Activated naive CD4-positive, alpha-beta T cell treated with anti-CD3 and anti-CD28 coated beads, Interleukin-2, amount 50 U/mL, for 72 hours (primary cell): Measurements from ENCODE around the gene LRRTM4. TPM values are rescaled to one million over a fixed set of nuclear protein-coding genes. Genes with fewer than 3 reads are reported as not detected.

ENCODE experiments used
- ATAC-seq, 2 donors: fragments of 150-1000 bp; cut with Tn5 transposase; 2 replicates each; pipeline ENCODE4 v1.10.0; 2021; ENCODE audit warnings: mild to moderate bottlenecking in 2 of 2, moderate library complexity in 2 of 2
- DNase-seq, 2 donors: peaks; one replicate each; pipeline ENCODE4 v3.0.0; 2021 to 2022; ENCODE audit warnings: low spot score in 2 of 2
- H3K27ac Mint-ChIP-seq, 2 donors: one replicate each; pipeline ENCODE4 v1.8.0; 2022; ENCODE audit warnings: mild to moderate bottlenecking in 2 of 2, mixed read lengths in 2 of 2
- H3K36me3 Mint-ChIP-seq, 2 donors: one replicate each; pipeline ENCODE4 v1.8.0; 2022; ENCODE audit warnings: mixed read lengths in 2 of 2
- H3K9me3 Mint-ChIP-seq, 2 donors: one replicate each; pipeline ENCODE4 v1.8.0; 2022; ENCODE audit warnings: mixed read lengths in 2 of 2
- total RNA-seq, 2 donors: library from RNA; stranded (reverse); gene quantifications; one replicate each; pipeline ENCODE4 v1.2.3, GENCODE V29; 2022

LRRTM4 gene
- total RNA-seq, 2 donors from 2014 or later, result not detected

DNA sequence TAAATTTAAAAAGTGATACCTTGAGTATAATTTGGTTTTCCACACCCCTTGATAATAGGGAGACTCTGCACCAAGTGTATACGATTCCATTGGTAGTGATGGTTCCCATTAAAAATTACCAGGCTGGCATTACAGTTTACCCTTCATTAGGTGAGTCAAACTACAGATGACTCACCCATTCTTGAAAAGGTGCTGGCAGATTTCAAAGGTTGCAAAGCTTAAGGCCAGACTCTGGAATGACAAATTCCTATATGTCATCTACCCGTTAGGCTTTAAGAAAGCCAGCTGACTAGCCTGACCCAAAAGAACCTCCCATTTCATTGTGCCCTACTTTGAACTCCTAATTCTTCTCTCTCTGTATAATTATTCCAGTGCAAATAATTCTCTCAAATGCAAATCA, 124.4 kb downstream of the LRRTM4 start:
- ATAC-seq, result no peak
- Mint-ChIP-seq H3K36me3 (no peaks in the 10 kb centered on the region), H3K9me3 (peaks cover 21 to 25% of the 10 kb centered on the region in 2 donors), H3K27ac (no peak overlapping the region)
- DNase-seq, result no peak

DNA sequence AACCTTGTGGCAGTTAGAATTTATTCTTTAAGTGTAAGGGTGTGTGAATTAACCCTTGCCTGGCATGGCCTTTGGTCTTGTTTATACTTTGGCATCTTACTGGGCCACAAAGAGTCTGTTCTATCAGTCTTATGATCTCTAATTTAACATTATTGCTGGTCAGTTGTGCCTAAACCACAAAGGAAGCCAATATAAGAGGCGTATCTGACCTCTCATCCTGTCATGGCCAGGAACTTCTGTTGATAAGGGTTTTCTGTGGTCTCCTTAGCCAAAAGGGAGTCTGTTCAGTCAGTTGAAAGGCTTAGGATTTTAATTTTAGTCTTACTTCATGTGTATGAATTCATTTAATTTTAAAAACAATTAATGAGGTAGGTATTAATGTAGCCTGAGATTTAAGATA, 127.2 kb downstream of the LRRTM4 start:
- H3K9me3 Mint-ChIP-seq, result peaks cover 9 to 12% of the 10 kb centered on the region in 2 donors
- no peaks in the 10 kb centered on the region for H3K36me3 Mint-ChIP-seq
- no peak for DNase-seq
- ATAC-seq, result no peak
- H3K27ac Mint-ChIP-seq, result no peak overlapping the region

- no peaks in the 10 kb centered on the region for H3K36me3 Mint-ChIP-seq
- ATAC-seq (no peak), DNase-seq (no peak)
- H3K9me3 Mint-ChIP-seq, result peaks cover 11 to 12% of the 10 kb centered on the region in 2 donors
- no peak overlapping the region for H3K27ac Mint-ChIP-seq
These were observed 131.1 kb downstream of the LRRTM4 start for GRCh38 chr2:77391119-77391518.

DNA sequence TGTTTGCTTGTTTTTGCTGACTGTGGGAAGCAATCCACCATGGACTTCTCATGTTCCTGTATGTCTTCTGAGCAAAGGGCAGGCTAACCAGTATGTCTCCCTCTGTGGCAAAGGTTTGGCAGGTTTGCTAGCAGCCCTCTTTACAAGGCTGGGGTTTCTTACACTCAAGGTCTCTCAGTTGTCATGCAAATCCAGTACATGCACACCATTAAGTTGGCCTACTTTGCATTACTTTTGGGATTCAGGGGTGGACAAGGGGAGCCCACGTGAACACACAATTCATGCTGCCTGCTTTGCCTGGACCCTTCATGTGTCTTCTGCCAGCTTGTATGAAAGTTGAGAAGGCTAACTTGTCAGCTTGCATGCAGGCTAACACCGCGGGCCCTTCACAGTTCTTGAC, 134.9 kb downstream of the LRRTM4 start:
- ATAC-seq (no peak), DNase-seq (no peak)
- peaks cover 5 to 9% of the 10 kb centered on the region in 2 donors for H3K9me3 Mint-ChIP-seq
- H3K36me3 Mint-ChIP-seq, result no peaks in the 10 kb centered on the region
- no peak overlapping the region for H3K27ac Mint-ChIP-seq

GRCh38 chr2:77372636-77373035, 149.5 kb downstream of the LRRTM4 start:
- H3K27ac Mint-ChIP-seq, result no peak overlapping the region
- no peak for ATAC-seq
- no peak for DNase-seq
- no peaks in the 10 kb centered on the region for H3K36me3 Mint-ChIP-seq
- H3K9me3 Mint-ChIP-seq, result peaks cover 0 to 19% of the 10 kb centered on the region in 2 donors

DNA sequence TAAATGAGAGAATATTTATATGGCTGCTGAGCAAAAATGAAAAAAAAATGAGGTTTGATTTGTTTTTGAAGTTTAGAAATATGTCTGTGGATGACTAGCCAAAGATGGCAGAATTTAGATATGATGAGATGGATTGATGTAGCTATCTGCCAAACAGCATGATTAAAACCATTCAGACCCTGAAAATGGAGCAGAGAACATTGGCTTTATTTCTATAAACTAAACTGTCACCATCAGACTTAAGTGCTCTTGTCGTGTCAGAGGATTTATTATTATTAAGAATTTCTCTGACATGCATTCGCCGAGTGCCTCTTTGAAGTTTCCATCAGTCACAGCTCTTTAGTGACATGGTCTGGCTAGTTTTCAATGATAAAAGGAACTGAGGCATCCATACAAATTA, 151.7 kb downstream of the LRRTM4 start:
- DNase-seq (no peak), ATAC-seq (no peak)
- Mint-ChIP-seq H3K27ac (no peak overlapping the region), H3K9me3 (peaks cover 11 to 26% of the 10 kb centered on the region in 2 donors), H3K36me3 (no peaks in the 10 kb centered on the region)

GRCh38 chr2:77363277-77363676, 158.9 kb downstream of the LRRTM4 start:
- H3K9me3 Mint-ChIP-seq, result peaks cover 20 to 27% of the 10 kb centered on the region in 2 donors
- H3K36me3 Mint-ChIP-seq, result no peaks in the 10 kb centered on the region
- H3K27ac Mint-ChIP-seq, result no peak overlapping the region
- DNase-seq (no peak), ATAC-seq (no peak)

- Mint-ChIP-seq H3K36me3 (no peaks in the 10 kb centered on the region), H3K9me3 (peaks cover 3 to 16% of the 10 kb centered on the region in 2 donors), H3K27ac (no peak overlapping the region)
- ATAC-seq, result no peak
- no peak for DNase-seq
These were observed 173.4 kb downstream of the LRRTM4 start for GRCh38 chr2:77348821-77349220.

- DNase-seq (no peak), ATAC-seq (no peak)
- peaks cover 0 to 12% of the 10 kb centered on the region in 2 donors for H3K36me3 Mint-ChIP-seq
- H3K9me3 Mint-ChIP-seq, result peaks cover 27 to 46% of the 10 kb centered on the region in 2 donors
- no peak overlapping the region for H3K27ac Mint-ChIP-seq
These were observed 186.2 kb downstream of the LRRTM4 start for GRCh38 chr2:77336013-77336412.

GRCh38 chr2:77328134-77328931, 193.8 kb downstream of the LRRTM4 start:
- peaks cover 0 to 7% of the 10 kb centered on the region in 2 donors for H3K36me3 Mint-ChIP-seq
- peaks cover 24 to 36% of the 10 kb centered on the region in 2 donors for H3K9me3 Mint-ChIP-seq
- H3K27ac Mint-ChIP-seq, result no peak overlapping the region
- DNase-seq (no peak), ATAC-seq (no peak)

- Mint-ChIP-seq H3K36me3 (no peaks in the 10 kb centered on the region), H3K9me3 (peaks cover 18 to 22% of the 10 kb centered on the region in 2 donors), H3K27ac (no peak overlapping the region)
- ATAC-seq (no peak), DNase-seq (no peak)
These were observed 196.8 kb downstream of the LRRTM4 start for GRCh38 chr2:77325395-77325794.

- ATAC-seq (no peak), DNase-seq (no peak)
- no peaks in the 10 kb centered on the region for H3K36me3 Mint-ChIP-seq
- H3K27ac Mint-ChIP-seq, result no peak overlapping the region
- H3K9me3 Mint-ChIP-seq, result peaks cover 10 to 15% of the 10 kb centered on the region in 2 donors
These were observed 199.7 kb downstream of the LRRTM4 start for GRCh38 chr2:77322431-77322830.

GRCh38 chr2:77314721-77315120, 207.5 kb downstream of the LRRTM4 start:
- ATAC-seq, result no peak
- H3K27ac Mint-ChIP-seq, result no peak overlapping the region
- H3K9me3 Mint-ChIP-seq, result peaks cover 10 to 19% of the 10 kb centered on the region in 2 donors
- peaks cover 0 to 6% of the 10 kb centered on the region in 2 donors for H3K36me3 Mint-ChIP-seq
- DNase-seq, result no peak

GRCh38 chr2:77310416-77310815, 211.8 kb downstream of the LRRTM4 start:
- no peak overlapping the region for H3K27ac Mint-ChIP-seq
- DNase-seq (no peak), ATAC-seq (no peak)
- H3K36me3 Mint-ChIP-seq, result peaks cover 0 to 6% of the 10 kb centered on the region in 2 donors
- H3K9me3 Mint-ChIP-seq, result peaks cover 14 to 18% of the 10 kb centered on the region in 2 donors

- ATAC-seq, result no peak
- H3K9me3 Mint-ChIP-seq, result peaks cover 14 to 18% of the 10 kb centered on the region in 2 donors
These were observed 212.5 kb downstream of the LRRTM4 start for GRCh38 chr2:77309725-77310124.

GRCh38 chr2:77301441-77301840, 220.7 kb downstream of the LRRTM4 start:
- Mint-ChIP-seq H3K27ac (no peak overlapping the region), H3K9me3 (peaks cover 7 to 13% of the 10 kb centered on the region in 2 donors), H3K36me3 (no peaks in the 10 kb centered on the region)
- DNase-seq (no peak), ATAC-seq (no peak)

More at GRCh38 chr2:77309725-77310124, 212.5 kb downstream of the LRRTM4 start:
- DNase-seq, result no peak
- H3K27ac Mint-ChIP-seq, result no peak overlapping the region
- peaks cover 0 to 6% of the 10 kb centered on the region in 2 donors for H3K36me3 Mint-ChIP-seq

GRCh38 chr2:77296791-77297190, 225.4 kb downstream of the LRRTM4 start:
- peaks cover 7 to 11% of the 10 kb centered on the region in 2 donors for H3K9me3 Mint-ChIP-seq
- ATAC-seq (no peak), DNase-seq (no peak)
- no peak overlapping the region for H3K27ac Mint-ChIP-seq
- H3K36me3 Mint-ChIP-seq, result no peaks in the 10 kb centered on the region

DNA sequence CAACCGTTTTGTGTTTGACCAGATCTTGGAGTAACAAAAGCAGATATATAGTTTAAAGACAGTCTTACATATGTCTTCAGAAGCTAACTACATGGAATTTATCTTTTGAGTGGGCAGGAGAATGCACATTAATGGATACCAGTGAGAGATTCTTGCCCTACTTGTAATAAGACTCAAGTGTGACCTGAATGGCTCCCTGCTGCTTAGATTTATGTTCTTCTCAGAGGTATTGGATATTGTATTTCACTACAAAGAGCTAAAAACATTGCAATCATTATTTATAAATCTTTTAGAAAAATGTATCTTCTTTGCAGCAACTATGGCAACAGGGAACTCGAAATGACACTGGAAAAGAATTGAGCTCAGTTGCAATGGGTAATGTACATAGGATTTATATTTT, 227.7 kb downstream of the LRRTM4 start:
- H3K36me3 Mint-ChIP-seq, result no peaks in the 10 kb centered on the region
- DNase-seq (no peak), ATAC-seq (no peak)
- H3K27ac Mint-ChIP-seq, result no peak overlapping the region
- H3K9me3 Mint-ChIP-seq, result peaks cover 11 to 15% of the 10 kb centered on the region in 2 donors
